K562 (cell line): ENCODE measurements around the gene DPP3. TPM values are rescaled to one million over a fixed set of nuclear protein-coding genes. Genes with fewer than 3 reads are reported as not detected.
A peak's percentile ranks its signal among the peaks of the same experiment; 100 is the strongest.

Experiments
- E2F8 ChIP-seq: fragments of 450-650 bp; IDR thresholded peaks from 2 replicates; pipeline ENCODE4 v1.7.1; 2018; ENCODE audit warnings: mild to moderate bottlenecking, low read depth; ENCODE audit not compliant: partially characterized antibody
- ESRRB ChIP-seq: fragments of 250-450 bp; sonication (Bioruptor Pico); IDR thresholded peaks from 2 replicates; pipeline ENCODE4 v1.5.0; 2020; ENCODE audit warnings: mild to moderate bottlenecking, moderate library complexity, borderline replicate concordance
- KAT8 ChIP-seq: fragments of 450-650 bp; IDR thresholded peaks from 2 replicates; pipeline ENCODE4 v1.6.1; 2016; ENCODE audit warnings: low read depth, mild to moderate bottlenecking
- NFIC ChIP-seq: fragments of 450-650 bp; IDR thresholded peaks from 2 replicates; pipeline ENCODE4 v1.6.1; 2017; ENCODE audit warnings: mild to moderate bottlenecking, inconsistent platforms
- POLR3G ChIP-seq: IDR thresholded peaks from 2 replicates; pipeline ENCODE4 v1.6.1; 2011; ENCODE audit not compliant: insufficient read length, insufficient replicate concordance; ENCODE audit errors: extremely low read depth
- RERE ChIP-seq: sonication (generic); formaldehyde crosslinking; IDR thresholded peaks from 2 replicates; pipeline ENCODE4 v1.8.0; 2023; ENCODE audit warnings: missing genetic modification reagents, mild to moderate bottlenecking, borderline replicate concordance
- RNF2 ChIP-seq: sonication (generic); IDR thresholded peaks from 2 replicates; pipeline ENCODE4 v1.6.1; 2016
- RNF219 ChIP-seq: fragments of 250-450 bp; sonication (Bioruptor Pico); IDR thresholded peaks from 2 replicates; pipeline ENCODE4 v1.5.0; 2022; ENCODE audit warnings: mild to moderate bottlenecking
- SIN3B ChIP-seq: fragments of 450-650 bp; IDR thresholded peaks from 2 replicates; pipeline ENCODE4 v1.6.1; 2017; ENCODE audit warnings: low read depth, mild to moderate bottlenecking, moderate library complexity
- SIX5 ChIP-seq, 2 experiments: IDR thresholded peaks; 2 replicates each; pipeline ENCODE4 v1.6.1; 2011; ENCODE audit warnings: low read length in 2 of 2, borderline replicate concordance in 1 of 2, low read depth in 1 of 2, mild to moderate bottlenecking in 1 of 2, moderate library complexity in 1 of 2; ENCODE audit not compliant: insufficient read depth in 1 of 2
- SP1 ChIP-seq: sonication (generic); formaldehyde crosslinking; IDR thresholded peaks from 2 replicates; pipeline ENCODE4 v1.8.1; 2022; ENCODE audit warnings: mild to moderate bottlenecking, missing genetic modification reagents
- THRAP3 ChIP-seq: fragments of 450-650 bp; IDR thresholded peaks from 2 replicates; pipeline ENCODE4 v1.6.1; 2016; ENCODE audit warnings: mild to moderate bottlenecking, inconsistent platforms, borderline replicate concordance
- VEZF1 ChIP-seq: fragments of 200-800 bp; sonication (Bioruptor generic); IDR thresholded peaks from 2 replicates; pipeline ENCODE4 v1.6.1; 2017; ENCODE audit warnings: missing genetic modification characterization, missing compliant biosample characterization
- ZNF24 ChIP-seq: fragments of 450-650 bp; IDR thresholded peaks from 2 replicates; pipeline ENCODE4 v1.6.1; 2016
- polyA plus RNA-seq, 8 experiments: library from polyadenylated mRNA; depleted of rRNA in 4 of 8; stranded (reverse) in 5 of 8; unstranded in 3 of 8; fragments of >200 nt; fragmentation: Nextera tagmentation in 2 of 8; fragmentation: Illumina TruSeq in 1 of 8; extraction: Ambion mirVana in 2 of 8; extraction: Trizol in 1 of 8; gene quantifications; 2 replicates each; pipeline versions ENCODE4 v1.2.1 to v1.2.3, GENCODE V29; 2011 to 2014; ENCODE audit warnings: inconsistent platforms in 1 of 8, missing spikeins in 1 of 8
- total RNA-seq, 7 experiments: library from RNA; depleted of rRNA in 6 of 7; stranded (reverse); fragments of >200 nt in 6 of 7; fragmentation: Illumina TruSeq in 2 of 7; extraction: Trizol in 2 of 7; gene quantifications; 2 replicates each; pipeline versions ENCODE4 v1.2.1 to v1.2.3, GENCODE V29; 2011 to 2021; ENCODE audit warnings: low replicate concordance in 1 of 7

The DPP3 gene
- total and polyA plus RNA-seq, 9 of the 15 experiments (the other 6 are each of a cell fraction or from before 2014, with no cell fraction given): 3.7 to 69.2 (median 43.3) TPM

GRCh38 chr11:66510271-66510989 is 30.2 kb downstream of the DPP3 start, which contains the start of gene BBS1 (continued):
- TF ChIP-seq RERE (CRISPR knock-in tag): no peak
- no peak for TF ChIP-seq RNF219 (CRISPR knock-in tag)
- TF ChIP-seq SIN3B: peak; percentile 95
- peak; percentile 100 for TF ChIP-seq SP1
- peak; percentile 29 to 36; a peak in 2 of 4 replicates for TF ChIP-seq SIX5 (IDR thresholded peaks at IDR 0.05; ENCODE audit: borderline replicate concordance in 1 of 2, insufficient read depth in 1 of 2, low read depth in 1 of 2, low read length in 2 of 2)
- TF ChIP-seq THRAP3: no peak
- peak; percentile 46; the same call in 1 of the 2 replicates for TF ChIP-seq RNF2
- TF ChIP-seq ESRRB (CRISPR knock-in tag): no peak
- no peak for TF ChIP-seq KAT8
- peak; percentile 41; the same call in 1 of the 2 replicates for TF ChIP-seq VEZF1 (CRISPR knock-in tag)
- TF ChIP-seq POLR3G: no peak
- TF ChIP-seq ZNF24: no peak; the same call in 1 of the 2 replicates
- TF ChIP-seq NFIC: 0 out of 2 replicates have a peak, but pooled peaks have one; percentile 32
- TF ChIP-seq E2F8: peak; percentile 31
